ENCODE measurements around the gene EEFSEC.

The EEFSEC gene

DNA sequence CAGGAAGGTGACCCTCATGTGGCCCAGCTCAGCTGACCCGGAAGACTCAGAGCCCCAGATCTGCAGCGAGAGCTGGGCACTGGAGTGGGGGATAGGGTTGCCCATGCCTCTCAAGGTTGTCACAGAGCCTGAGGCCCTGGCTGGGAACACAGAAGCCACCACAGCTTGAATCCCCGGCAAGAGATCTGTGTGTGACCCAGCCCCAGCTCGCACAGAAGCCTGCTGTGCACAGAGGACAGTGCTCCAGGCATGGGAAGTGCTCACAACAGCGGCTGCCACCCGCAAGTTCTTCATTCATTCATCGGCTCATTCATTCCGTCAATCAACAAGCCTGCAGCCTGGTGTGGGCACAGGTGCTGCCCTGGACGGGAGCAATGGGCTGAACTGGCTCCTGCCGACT lies 277.0 kb downstream of the EEFSEC start:
- FAIRE-seq (no peak), DNase-seq (ENCODE audit: insufficient read length) (no peak)
- TF ChIP-seq POLR2AphosphoS5 (IDR thresholded peaks at IDR 0.05; ENCODE audit: low read depth, low read length) (no peak), POLR2A (IDR thresholded peaks at IDR 0.05; ENCODE audit: low read depth, low read length) (no peak), TAF1 (IDR thresholded peaks at IDR 0.05; ENCODE audit: borderline replicate concordance, low read depth, low read length) (no peak)

DNA sequence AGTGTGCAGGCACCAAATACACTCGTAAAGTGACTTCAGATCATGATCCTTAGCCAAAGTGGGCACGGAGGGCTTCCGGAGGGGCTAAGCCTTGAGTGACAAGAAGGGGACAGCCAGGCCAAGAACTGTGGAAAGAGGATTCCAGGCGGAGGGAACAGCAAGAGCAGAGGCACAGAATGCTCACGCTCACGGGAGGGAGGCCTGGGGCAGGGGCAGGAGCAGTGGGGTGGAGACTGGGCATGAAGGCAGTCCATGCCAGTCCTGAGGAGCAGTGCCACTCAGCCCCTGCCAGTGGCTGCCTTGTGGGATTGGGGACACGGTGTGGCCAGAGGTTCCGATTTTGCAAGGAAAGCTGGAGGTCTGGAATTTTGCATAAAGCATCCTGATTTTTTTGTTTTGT lies 277.4 kb downstream of the EEFSEC start:
- TF ChIP-seq POLR2AphosphoS5 (IDR thresholded peaks at IDR 0.05; ENCODE audit: low read depth, low read length) (no peak), POLR2A (IDR thresholded peaks at IDR 0.05; ENCODE audit: low read depth, low read length) (no peak), TAF1 (IDR thresholded peaks at IDR 0.05; ENCODE audit: borderline replicate concordance, low read depth, low read length) (no peak)
- FAIRE-seq (no peak), DNase-seq (ENCODE audit: insufficient read length) (no peak)

DNA sequence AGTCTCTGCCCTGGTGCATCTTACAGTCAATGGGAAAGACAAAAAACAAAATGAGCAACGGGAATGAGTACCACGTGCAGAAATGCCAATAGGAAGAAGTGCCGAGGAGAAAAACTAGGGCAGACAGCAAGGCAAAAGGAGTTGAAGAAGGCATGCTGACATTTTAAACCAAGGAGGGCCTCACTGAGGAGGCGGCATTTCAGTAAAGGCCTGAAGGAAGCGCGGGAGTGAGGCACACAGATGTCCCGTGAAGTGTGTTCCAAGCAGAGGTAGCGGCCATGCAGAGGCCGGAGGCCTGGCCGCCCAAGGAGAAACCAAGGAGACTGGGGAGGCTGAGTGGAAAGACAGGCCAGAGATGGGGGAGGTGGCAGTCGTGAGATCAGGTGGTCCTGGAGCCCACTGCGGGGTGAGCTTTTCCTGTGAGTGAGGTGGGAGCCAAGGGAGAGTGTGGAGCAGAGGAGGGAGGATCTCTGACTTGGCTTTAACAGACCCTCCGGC lies 278.6 kb downstream of the EEFSEC start:
- DNase-seq (ENCODE audit: insufficient read length) (no peak), FAIRE-seq (no peak)
- no peak for TF ChIP-seq TAF1 (IDR thresholded peaks at IDR 0.05; ENCODE audit: borderline replicate concordance, low read depth, low read length)
- TF ChIP-seq POLR2AphosphoS5 (IDR thresholded peaks at IDR 0.05; ENCODE audit: low read depth, low read length) = no peak
- TF ChIP-seq POLR2A (IDR thresholded peaks at IDR 0.05; ENCODE audit: low read depth, low read length) = no peak

DNA sequence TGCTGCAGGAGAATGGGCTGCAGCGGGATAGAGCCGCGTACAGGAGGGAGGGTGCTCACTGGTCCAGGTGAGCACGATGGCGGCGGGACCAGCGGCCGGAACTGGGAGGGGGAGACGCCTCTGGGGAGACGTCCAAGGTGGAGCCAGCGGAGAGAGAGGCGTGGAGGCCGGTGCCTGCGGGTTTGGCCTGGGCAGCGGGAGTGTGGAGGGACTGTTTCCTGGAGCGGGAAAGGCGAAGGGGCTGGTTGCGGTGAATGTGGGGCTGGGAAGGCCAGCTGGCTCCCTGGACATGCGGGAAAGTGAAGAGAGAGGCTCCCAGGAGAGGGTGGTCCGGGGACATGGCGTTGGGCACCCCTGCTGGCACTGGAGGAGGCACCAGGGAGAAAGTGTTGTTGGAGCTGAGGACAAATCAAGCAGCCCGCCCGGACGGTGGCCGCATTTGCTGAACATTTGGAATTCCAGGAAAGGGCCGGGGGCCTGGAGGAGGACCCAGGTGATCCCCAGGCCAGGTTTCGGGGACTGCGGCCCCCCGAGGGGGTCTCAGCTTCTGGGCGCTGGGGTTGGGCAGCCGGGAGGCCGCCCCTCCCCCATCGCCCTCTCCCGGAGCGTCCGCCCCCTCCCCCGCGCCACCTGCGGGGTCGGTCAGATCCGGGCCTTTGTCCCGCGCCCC lies 279.2 kb downstream of the EEFSEC start:
- no peak for DNase-seq (ENCODE audit: insufficient read length)
- TF ChIP-seq POLR2A (IDR thresholded peaks at IDR 0.05; ENCODE audit: low read depth, low read length) = no peak
- no peak for TF ChIP-seq TAF1 (IDR thresholded peaks at IDR 0.05; ENCODE audit: borderline replicate concordance, low read depth, low read length)
- TF ChIP-seq POLR2AphosphoS5 (IDR thresholded peaks at IDR 0.05; ENCODE audit: low read depth, low read length) = no peak
- no peak for FAIRE-seq

DNA sequence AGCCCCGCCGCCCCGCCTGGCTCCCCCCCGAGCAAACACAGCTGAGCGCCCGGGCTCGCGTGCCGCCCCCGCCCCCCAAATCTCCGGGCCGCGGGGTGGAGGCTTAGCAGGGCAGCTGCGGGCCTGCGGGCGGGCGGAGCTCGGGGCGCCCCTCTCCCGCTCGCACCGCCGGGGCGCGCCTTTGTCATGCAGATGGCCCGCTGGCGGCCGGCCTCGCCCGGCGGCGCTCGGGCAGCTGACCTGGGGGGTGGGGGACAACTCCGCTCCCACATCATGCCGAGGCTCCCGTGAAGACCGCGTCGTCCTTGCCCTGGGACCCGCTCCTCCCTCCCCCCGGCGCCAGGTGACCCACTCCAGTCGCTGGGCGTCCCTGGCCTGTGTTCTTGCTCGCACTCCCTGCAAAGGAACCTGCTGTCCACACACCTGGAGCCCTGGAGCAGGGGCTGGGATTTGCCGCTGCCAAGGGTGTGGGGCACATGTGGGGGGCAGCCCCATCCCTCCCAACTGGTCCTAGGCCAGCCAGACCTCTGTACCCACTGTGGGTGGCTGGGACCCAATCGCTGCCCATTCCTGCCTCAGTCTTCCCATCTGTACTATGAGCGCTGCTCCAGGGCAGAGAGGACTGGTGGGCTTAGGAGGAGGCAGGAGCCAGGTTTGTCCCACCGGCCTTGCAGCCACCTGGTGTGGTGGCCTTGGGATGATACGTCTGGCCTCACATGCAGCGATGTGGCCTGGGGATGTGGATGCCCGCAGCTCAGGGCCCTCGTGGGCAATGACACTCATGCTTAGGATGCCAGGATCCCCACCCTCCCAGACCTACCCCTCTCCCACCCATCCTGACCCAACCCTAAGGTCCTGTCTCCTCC lies 279.9 kb downstream of the EEFSEC start:
- TF ChIP-seq TAF1 (IDR thresholded peaks at IDR 0.05; ENCODE audit: borderline replicate concordance, low read depth, low read length) = no peak
- no peak for TF ChIP-seq POLR2AphosphoS5 (IDR thresholded peaks at IDR 0.05; ENCODE audit: low read depth, low read length)
- no peak for TF ChIP-seq POLR2A (IDR thresholded peaks at IDR 0.05; ENCODE audit: low read depth, low read length)
- no peak for DNase-seq (ENCODE audit: insufficient read length)
- no peak for FAIRE-seq

DNA sequence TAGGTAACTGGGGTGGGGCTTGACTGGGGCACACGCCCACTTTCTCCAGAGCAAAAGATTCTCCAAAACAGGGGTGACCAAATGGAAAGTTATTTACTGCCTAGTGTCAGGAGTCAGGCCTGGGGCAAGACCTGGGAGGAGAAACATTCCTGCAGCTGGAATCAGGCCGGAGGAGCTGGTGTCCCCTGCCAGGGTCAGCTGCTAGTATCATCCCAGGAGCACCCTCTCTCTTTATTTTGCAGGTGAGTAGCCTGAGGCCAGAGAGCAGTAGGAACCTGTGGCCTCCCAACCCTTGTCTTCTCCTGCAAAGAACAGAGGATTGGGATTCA lies 280.5 kb downstream of the EEFSEC start:
- TF ChIP-seq POLR2A (IDR thresholded peaks at IDR 0.05; ENCODE audit: low read depth, low read length) (no peak), POLR2AphosphoS5 (IDR thresholded peaks at IDR 0.05; ENCODE audit: low read depth, low read length) (no peak), TAF1 (IDR thresholded peaks at IDR 0.05; ENCODE audit: borderline replicate concordance, low read depth, low read length) (no peak)
- DNase-seq (ENCODE audit: insufficient read length) (no peak), FAIRE-seq (no peak)

DNA sequence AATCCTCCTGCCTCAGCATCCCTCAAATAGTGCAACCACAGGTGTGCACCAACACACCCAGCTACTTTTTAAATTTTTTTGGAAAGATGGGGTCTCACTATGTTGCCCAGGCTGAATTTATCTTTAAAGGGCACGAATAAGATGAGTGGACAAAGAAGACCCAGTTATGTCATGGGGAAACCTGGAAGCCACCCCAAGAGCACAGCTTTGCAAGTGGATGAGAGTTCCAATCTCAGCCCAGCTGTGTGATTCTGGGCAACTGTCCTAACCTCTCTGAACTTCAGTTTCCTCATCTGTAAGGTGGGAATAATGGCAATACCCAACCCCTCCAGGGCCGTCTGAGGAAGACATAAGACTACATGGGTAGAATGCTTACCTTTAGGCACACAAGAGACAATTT lies 281.2 kb downstream of the EEFSEC start:
- DNase-seq (ENCODE audit: insufficient read length) = no peak
- no peak for FAIRE-seq
- TF ChIP-seq POLR2AphosphoS5 (IDR thresholded peaks at IDR 0.05; ENCODE audit: low read depth, low read length) (no peak), POLR2A (IDR thresholded peaks at IDR 0.05; ENCODE audit: low read depth, low read length) (no peak), TAF1 (IDR thresholded peaks at IDR 0.05; ENCODE audit: borderline replicate concordance, low read depth, low read length) (no peak)

DNA sequence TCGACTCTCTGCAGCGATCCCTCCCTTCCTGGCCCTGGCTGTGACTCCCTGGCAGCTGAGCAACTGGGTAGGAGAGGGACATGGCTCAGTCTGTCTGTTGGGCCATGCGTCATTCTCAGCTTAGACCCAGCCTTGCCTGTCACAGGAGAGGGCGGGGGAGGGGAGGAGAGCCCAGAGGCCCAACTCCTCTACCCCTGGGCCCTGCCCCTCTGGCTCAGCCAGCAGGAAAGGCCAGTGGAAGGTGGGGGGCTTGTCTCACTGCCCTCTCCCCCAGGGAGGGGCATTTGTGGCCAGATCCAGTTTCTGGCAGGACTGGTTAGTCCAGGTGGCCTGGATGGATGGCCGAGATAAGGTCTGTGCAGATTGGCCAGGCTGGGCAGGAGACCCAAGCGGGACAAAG lies 281.8 kb downstream of the EEFSEC start:
- DNase-seq (ENCODE audit: insufficient read length) (no peak), FAIRE-seq (no peak)
- TF ChIP-seq POLR2A (IDR thresholded peaks at IDR 0.05; ENCODE audit: low read depth, low read length) = no peak
- no peak for TF ChIP-seq TAF1 (IDR thresholded peaks at IDR 0.05; ENCODE audit: borderline replicate concordance, low read depth, low read length)
- no peak for TF ChIP-seq POLR2AphosphoS5 (IDR thresholded peaks at IDR 0.05; ENCODE audit: low read depth, low read length)

DNA sequence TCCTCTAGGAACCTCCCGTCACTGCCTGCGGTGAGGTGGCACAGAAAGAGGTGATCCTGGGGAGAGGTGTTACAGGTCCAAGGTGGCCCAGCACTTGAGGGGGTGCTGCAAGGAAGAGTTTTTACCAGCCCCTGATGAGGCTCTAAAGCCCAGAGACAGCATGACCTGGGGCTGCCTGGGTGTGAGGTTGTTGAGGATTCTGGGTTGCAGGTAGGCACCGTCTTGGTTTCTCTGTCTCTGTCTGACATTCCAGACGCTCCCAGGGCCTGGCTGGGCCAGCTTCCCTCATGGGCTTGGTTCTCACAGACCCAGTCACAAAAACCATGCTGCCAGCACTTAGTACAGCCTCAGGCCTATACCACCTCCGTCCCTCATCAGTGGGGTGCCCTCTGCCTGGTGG lies 282.3 kb downstream of the EEFSEC start:
- no peak for FAIRE-seq
- DNase-seq (ENCODE audit: insufficient read length) = no peak
- TF ChIP-seq TAF1 (IDR thresholded peaks at IDR 0.05; ENCODE audit: borderline replicate concordance, low read depth, low read length) = no peak
- no peak for TF ChIP-seq POLR2AphosphoS5 (IDR thresholded peaks at IDR 0.05; ENCODE audit: low read depth, low read length)
- TF ChIP-seq POLR2A (IDR thresholded peaks at IDR 0.05; ENCODE audit: low read depth, low read length) = no peak

DNA sequence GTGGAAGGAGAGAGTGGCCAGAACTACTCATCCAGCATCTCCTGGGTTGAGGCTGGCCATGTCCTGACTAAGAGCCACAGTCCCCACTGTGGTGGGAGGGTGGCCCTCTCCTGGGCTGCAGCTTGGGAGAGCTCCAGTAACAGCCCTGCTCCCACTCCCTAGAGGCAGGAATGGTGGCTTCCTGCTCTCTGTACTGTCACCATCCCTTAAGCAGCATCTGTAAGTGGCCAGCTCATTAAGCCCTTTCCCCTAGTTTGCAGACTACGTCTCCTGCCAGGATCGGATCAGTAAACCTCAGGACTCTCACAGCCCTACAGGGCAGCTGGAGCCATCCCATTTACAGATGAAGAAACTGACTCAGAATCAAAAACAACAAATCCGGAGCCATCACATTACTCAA lies 282.9 kb downstream of the EEFSEC start:
- FAIRE-seq (no peak), DNase-seq (ENCODE audit: insufficient read length) (no peak)
- TF ChIP-seq POLR2A (IDR thresholded peaks at IDR 0.05; ENCODE audit: low read depth, low read length) = no peak
- no peak for TF ChIP-seq TAF1 (IDR thresholded peaks at IDR 0.05; ENCODE audit: borderline replicate concordance, low read depth, low read length)
- no peak for TF ChIP-seq POLR2AphosphoS5 (IDR thresholded peaks at IDR 0.05; ENCODE audit: low read depth, low read length)

DNA sequence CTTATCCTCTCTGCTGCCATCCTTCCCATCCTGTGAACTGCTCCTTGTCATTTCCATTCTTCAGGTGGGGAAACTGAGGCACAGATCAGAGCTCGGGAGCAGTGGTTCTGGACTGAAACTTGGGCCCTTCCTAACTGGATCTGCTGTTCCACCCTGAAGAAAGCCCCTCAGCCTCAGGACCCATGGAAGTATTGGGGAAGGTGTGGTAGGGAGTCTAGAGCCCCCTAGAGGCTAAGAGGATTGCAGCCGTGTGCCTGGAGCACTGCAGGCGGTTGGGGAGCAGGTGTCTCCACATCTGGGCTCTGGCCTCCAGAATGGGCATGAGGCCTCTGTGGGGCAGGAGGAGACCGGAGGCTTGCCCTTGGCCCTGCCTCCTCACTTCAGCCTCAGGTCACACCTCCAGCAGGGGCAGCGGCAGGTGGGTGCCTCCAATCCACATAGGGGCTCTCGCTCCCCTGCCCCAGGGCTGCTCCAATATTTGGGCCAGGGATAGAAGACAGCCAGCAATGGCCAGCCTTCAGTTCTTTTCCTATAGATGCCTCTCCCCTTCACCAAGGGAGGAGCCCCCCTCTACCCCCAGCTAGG lies 285.3 kb downstream of the EEFSEC start:
- TF ChIP-seq TAF1 (IDR thresholded peaks at IDR 0.05; ENCODE audit: borderline replicate concordance, low read depth, low read length) (no peak), POLR2AphosphoS5 (IDR thresholded peaks at IDR 0.05; ENCODE audit: low read depth, low read length) (no peak), POLR2A (IDR thresholded peaks at IDR 0.05; ENCODE audit: low read depth, low read length) (no peak)
- FAIRE-seq = no peak
- no peak for DNase-seq (ENCODE audit: insufficient read length)

All from GM12892 (cell line).